ENCODE data around the gene TMEM94. TPM values are rescaled to one million over a fixed set of nuclear protein-coding genes. Genes with fewer than 3 reads are reported as not detected.

The TMEM94 gene
- total and polyA plus RNA-seq, 2 of the 4 experiments (the other 2 are of a cell fraction): 8.4 to 64.7 TPM

- TF ChIP-seq RCOR1 (IDR thresholded peaks at IDR 0.05; ENCODE audit: insufficient replicate concordance, low read length) (no peak), POLR2A (IDR thresholded peaks at IDR 0.05; ENCODE audit: low read depth, low read length) (no peak), BHLHE40 (IDR thresholded peaks at IDR 0.05; ENCODE audit: low read depth, low read length) (peak; percentile 84), MXI1 (IDR thresholded peaks at IDR 0.05; ENCODE audit: borderline replicate concordance, low read depth, low read length) (peak; percentile 96)
Measured at GRCh38 chr17:75515496-75516254, 59.2 kb downstream of the TMEM94 start, which contains the start of gene CASKIN2 (continued).

GRCh38 chr17:75516255-75516618, 59.8 kb downstream of the TMEM94 start, which contains the start of gene TSEN54:
TSEN54 (plus strand) TSS chr17:75516528; CDS start chr17:75516561, 33 bp downstream.
- Histone ChIP-seq H3K27me3 (ENCODE audit: control insufficient read depth, insufficient read depth, low read length) (no peaks in the 10 kb centered on the region), H3K23ac (ENCODE audit: low read depth, low read length) (peak within 1 kb of the TSS; percentile 76; the same call in 1 of the 2 replicates), H3K4ac (ENCODE audit: low read depth, low read length) (peak within 1 kb of the TSS; percentile 13; the same call in 1 of the 2 replicates), H3K9ac (ENCODE audit: low read depth, low read length) (peak within 1 kb of the TSS; percentile 37), H3K79me1 (ENCODE audit: low read depth in 1 of 2, low read length in 2 of 2) (peaks cover 32 to 53% of the 10 kb centered on the region in 2 experiments), H3K4me2 (ENCODE audit: low read depth, low read length) (peak within 1 kb of the TSS; percentile 90), H4K20me1 (ENCODE audit: insufficient read depth, low read length) (peaks cover 24% of the 10 kb centered on the region), H3K4me1 (ENCODE audit: control insufficient read depth, insufficient read depth, low read length) (peaks cover 10% of the 10 kb centered on the region; the same call in 1 of the 2 replicates), H4K91ac (ENCODE audit: insufficient read depth, low read depth, low read length) (no peak within 1 kb of the TSS; the same call in 1 of the 2 replicates), H4K8ac (ENCODE audit: low read depth in 2 of 2, low read length in 2 of 2) (peak within 1 kb of the TSS in 1 of 2 experiments; percentile 90; a peak in 1 of 4 replicates), H2BK15ac (ENCODE audit: low read depth, low read length) (no peak within 1 kb of the TSS; the same call in 2 of the 3 replicates), H2BK5ac (ENCODE audit: low read depth, low read length, poor library complexity, severe bottlenecking) (no peak within 1 kb of the TSS), H2BK20ac (ENCODE audit: low read depth, low read length) (no peak within 1 kb of the TSS), H3K9me3 (ENCODE audit: control insufficient read depth, insufficient read depth, low read length) (no peaks in the 10 kb centered on the region), H3K18ac (ENCODE audit: low read depth, low read length) (no peak within 1 kb of the TSS), H3K36me3 (ENCODE audit: control insufficient read depth, insufficient read depth, low read length) (peaks cover 8% of the 10 kb centered on the region; the same call in 1 of the 2 replicates), H3K9me1 (ENCODE audit: insufficient read depth, low read length) (peaks cover 13% of the 10 kb centered on the region; the same call in 1 of the 2 replicates), H3K27ac (ENCODE audit: insufficient read depth, low read length) (peak within 1 kb of the TSS; percentile 32), H3K14ac (replicated peaks; ENCODE audit: low read depth, low read length) (0 out of 2 replicates have a peak within 1 kb of the TSS, but pooled peaks have one; percentile 14), H2BK120ac (ENCODE audit: low read depth, low read length) (no peak within 1 kb of the TSS), H3K56ac (ENCODE audit: extremely low read depth, insufficient read depth, low read length) (no peak within 1 kb of the TSS), H2AFZ (replicated peaks; ENCODE audit: low read length, poor library complexity) (peak within 1 kb of the TSS; percentile 99), H3K4me3 (ENCODE audit: insufficient read depth, low read depth, low read length) (peak within 1 kb of the TSS; percentile 82), H2AK9ac (replicated peaks; ENCODE audit: low read depth, low read length, poor library complexity) (peak within 1 kb of the TSS; percentile 80), H2AK5ac (ENCODE audit: low read depth, low read length) (no peak within 1 kb of the TSS), H4K5ac (ENCODE audit: low read depth, low read length) (no peak within 1 kb of the TSS)
- peak; percentile 79 for DNase-seq
- peak; percentile 86 for ATAC-seq (ENCODE audit: low read depth)
- intact Hi-C loops (cut with micrococcal nuclease): loop anchor here (2.0 to 10.0 kb wide), 4 partner anchors 73 to 241 kb away; partner anchors contain the start of genes MIF4GD and SMIM5
- POLR2A ChIA-PET (ENCODE audit: unreplicated experiment): interaction anchor here (0.6 kb wide), 1 partner anchor 1271 kb away, joined by 13 read pairs; no protein-coding TSS in a partner anchor
- in situ Hi-C loops (cut with MboI; ENCODE audit: low sequenced_read_pairs): no loop called here
- dilution Hi-C loops (cut with HindIII; ENCODE audit: low sequenced_read_pairs, unreplicated experiment): no loop called here
- 0% methylated on average over 31 of the region's 45 CpGs; no CpG with 5 or more reads in 1 of the 2 experiments for WGBS, 2 experiments (ENCODE audit: extremely low coverage in 2 of 2, insufficient read length in 1 of 2)
- no TSS peak for BruUV-seq (replicated peaks)
- CTCF ChIA-PET: interaction anchor here (0.6 to 1.1 kb wide), 7 partner anchors 12 to 235 kb away, joined by 3 to 4 read pairs (median 3); partner anchors contain the start of gene TMEM94
- TF ChIP-seq NFE2L2 (IDR thresholded peaks at IDR 0.05; ENCODE audit: low read depth, low read length) (no peak), MAFK (IDR thresholded peaks at IDR 0.05; ENCODE audit: low read depth, low read length) (no peak), RFX5 (IDR thresholded peaks at IDR 0.05; ENCODE audit: low read depth, low read length) (no peak), BHLHE40 (IDR thresholded peaks at IDR 0.05; ENCODE audit: low read depth, low read length) (no peak; the same call in 1 of the 2 replicates), CEBPB (IDR thresholded peaks at IDR 0.05; ENCODE audit: low read depth, low read length) (no peak), POLR2A (IDR thresholded peaks at IDR 0.05; ENCODE audit: low read depth, low read length) (no peak), ELK1 (IDR thresholded peaks at IDR 0.05; ENCODE audit: borderline replicate concordance, low read depth, low read length) (no peak), SMC3 (IDR thresholded peaks at IDR 0.05; ENCODE audit: low read depth, low read length) (no peak), CHD1 (IDR thresholded peaks at IDR 0.05; ENCODE audit: low read depth, low read length) (no peak), USF2 (IDR thresholded peaks at IDR 0.05; ENCODE audit: low read depth, low read length) (no peak)

Data from IMR-90 (cell line).